ENCODE data around the gene PES1.

Gene PES1

DNA sequence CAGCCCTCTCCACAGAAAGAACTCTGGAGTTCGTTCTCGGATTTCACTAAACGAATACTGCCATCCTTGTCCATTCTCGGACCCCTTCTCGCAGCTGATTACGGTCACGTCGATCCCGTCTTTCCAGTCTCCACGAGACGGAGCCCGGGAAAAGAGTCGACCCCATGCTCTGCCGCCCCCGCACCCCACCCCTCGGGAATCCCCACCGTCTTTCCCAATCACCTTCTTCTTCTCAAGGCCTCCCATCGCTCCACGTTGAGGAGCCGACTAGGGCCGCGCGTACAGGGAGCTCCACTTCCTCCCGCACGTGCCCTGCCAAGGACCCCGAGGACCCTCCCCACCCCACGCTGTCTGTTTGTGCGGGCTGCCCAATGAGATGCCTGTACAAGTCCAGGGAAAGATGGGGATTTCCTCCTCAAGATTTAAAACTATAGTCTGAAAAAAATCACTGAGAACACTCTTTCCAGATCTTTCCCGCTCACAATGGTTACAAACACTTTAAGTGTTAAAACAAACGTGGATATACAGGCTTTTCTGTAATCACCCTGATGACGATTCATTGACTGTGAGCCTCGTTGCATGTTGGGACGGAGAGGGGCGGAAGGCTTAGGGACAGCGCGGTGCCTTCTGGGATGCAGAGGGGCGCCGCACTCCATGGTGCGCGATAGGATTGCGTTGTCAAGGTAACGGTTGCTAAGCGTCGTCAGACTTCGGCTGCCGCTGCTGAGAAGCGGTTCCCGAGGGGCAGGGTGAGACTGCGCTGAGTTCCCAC lies at the start of gene PES1:
TSS of gene PES1 (minus strand) at position 323 of the 772 bp plus-strand sequence. CDS start at position 246, 77 bp downstream.
- H3K4me3 ChIP-seq (ENCODE audit: control insufficient read depth, low read depth, low read length): peak within 1 kb of the TSS; percentile 99
- TF ChIP-seq, protein P1, sequence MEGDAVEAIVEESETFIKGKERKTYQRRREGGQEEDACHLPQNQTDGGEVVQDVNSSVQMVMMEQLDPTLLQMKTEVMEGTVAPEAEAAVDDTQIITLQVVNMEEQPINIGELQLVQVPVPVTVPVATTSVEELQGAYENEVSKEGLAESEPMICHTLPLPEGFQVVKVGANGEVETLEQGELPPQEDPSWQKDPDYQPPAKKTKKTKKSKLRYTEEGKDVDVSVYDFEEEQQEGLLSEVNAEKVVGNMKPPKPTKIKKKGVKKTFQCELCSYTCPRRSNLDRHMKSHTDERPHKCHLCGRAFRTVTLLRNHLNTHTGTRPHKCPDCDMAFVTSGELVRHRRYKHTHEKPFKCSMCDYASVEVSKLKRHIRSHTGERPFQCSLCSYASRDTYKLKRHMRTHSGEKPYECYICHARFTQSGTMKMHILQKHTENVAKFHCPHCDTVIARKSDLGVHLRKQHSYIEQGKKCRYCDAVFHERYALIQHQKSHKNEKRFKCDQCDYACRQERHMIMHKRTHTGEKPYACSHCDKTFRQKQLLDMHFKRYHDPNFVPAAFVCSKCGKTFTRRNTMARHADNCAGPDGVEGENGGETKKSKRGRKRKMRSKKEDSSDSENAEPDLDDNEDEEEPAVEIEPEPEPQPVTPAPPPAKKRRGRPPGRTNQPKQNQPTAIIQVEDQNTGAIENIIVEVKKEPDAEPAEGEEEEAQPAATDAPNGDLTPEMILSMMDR (conservative IDR thresholded peaks at IDR 0.05; ENCODE audit: control insufficient read depth, insufficient read depth, low read depth, low read length): no peak
- peak; percentile 99 for DNase-seq (ENCODE audit: low read depth)

DNA sequence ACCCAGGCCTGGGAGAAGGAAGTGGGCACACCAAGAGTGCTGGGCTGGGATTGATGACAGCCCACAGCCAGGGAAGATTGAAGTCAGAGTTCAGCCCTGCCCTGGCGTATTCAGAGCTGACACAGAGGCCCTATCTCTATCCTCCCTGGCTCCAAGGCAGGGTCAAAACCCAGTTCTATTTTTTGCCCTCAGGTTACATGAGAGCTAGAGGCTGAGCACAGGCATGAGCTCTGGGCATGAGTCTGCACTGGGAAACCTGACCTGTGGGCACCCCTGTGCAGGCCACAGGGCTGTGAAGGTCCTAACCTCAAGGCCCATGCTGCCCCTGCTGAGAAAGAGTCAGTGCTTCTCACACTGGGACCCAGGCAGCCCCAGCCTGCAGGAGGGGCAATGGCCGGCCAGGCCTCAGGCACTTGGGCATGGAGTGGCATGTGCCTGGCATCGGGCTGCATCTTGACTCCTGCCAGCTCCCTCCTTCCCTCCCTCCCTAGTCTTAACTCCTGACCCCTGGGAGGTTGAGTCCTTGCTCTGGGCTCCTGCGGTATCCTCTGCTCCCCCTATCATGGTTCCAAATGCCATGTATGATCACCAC lies 49.2 kb upstream of the PES1 start:
- DNase-seq (ENCODE audit: low read depth): no peak
- no peak overlapping the region for H3K4me3 ChIP-seq (ENCODE audit: control insufficient read depth, low read depth, low read length)
- TF ChIP-seq, protein P1 (conservative IDR thresholded peaks at IDR 0.05; ENCODE audit: control insufficient read depth, insufficient read depth, low read depth, low read length): no peak

DNA sequence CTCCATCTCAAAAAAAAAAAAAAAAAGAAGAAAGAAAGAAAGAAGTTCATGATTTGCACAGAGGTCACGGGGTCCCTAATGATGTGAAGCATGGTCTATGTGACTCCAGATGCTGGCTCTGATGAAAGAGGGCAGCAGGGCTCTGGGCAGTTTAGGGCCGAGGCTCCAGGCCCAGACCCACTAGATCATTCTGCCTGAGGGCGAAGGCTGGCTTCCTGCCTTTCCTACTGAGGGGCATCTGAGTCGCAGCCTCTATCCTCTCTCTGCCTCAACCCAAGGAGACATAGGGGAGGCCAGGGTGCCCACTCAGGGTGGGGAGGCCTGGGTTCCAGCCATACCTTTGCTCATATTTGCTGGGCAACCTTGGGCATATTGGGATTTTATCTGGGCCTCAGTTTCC lies 48.7 kb upstream of the PES1 start:
- no peak overlapping the region for H3K4me3 ChIP-seq (ENCODE audit: control insufficient read depth, low read depth, low read length)
- DNase-seq (ENCODE audit: low read depth): no peak
- TF ChIP-seq, protein P1 (conservative IDR thresholded peaks at IDR 0.05; ENCODE audit: control insufficient read depth, insufficient read depth, low read depth, low read length): no peak

DNA sequence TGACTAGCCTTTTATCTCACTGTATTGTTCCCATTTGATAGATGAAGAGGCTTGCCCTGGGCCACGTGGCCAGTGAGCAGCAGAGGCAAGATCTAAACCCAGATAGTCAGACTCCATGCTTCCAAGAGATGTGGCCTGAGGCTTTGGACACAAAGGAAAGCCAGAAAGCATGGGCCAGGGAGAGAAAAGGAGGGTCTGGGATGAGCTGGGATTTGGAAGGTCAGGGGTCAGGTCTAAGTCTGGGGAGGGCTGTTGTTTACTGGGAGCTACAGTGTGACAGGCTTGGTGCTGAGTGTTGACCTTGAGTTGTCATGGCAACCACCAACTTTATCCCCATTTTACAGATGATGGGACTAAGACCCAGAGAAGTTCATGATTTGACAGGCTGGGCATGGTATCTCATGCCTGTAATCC lies 46.0 kb upstream of the PES1 start:
- TF ChIP-seq, protein P1 (conservative IDR thresholded peaks at IDR 0.05; ENCODE audit: control insufficient read depth, insufficient read depth, low read depth, low read length): no peak
- H3K4me3 ChIP-seq (ENCODE audit: control insufficient read depth, low read depth, low read length): peak overlapping the region; percentile 74
- peak; percentile 10 for DNase-seq (ENCODE audit: low read depth)

DNA sequence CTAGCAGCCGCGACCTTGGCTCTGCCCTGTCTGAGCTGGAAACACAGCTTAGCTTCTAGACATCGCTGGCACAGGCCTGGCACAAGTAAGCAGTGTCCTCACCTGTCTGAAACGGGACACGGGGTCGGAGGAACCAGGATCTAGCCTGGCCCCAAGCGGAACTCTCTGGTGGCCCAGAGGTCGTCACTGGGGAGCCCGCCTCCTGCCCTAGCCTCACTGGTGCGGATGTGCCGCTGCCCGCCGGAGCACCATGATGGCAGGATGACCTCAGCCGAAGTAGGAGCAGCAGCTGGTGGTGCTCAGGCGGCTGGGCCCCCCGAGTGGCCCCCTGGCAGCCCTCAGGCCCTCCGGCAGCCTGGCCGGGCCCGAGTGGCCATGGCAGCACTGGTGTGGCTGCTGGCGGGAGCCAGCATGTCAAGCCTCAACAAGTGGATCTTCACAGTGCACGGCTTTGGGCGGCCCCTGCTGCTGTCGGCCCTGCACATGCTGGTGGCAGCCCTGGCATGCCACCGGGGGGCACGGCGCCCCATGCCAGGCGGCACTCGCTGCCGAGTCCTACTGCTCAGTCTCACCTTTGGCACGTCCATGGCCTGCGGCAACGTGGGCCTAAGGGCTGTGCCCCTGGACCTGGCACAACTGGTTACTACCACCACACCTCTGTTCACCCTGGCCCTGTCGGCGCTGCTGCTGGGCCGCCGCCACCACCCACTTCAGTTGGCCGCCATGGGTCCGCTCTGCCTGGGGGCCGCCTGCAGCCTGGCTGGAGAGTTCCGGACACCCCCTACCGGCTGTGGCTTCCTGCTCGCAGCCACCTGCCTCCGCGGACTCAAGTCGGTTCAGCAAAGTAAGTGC lies 44.7 kb upstream of the PES1 start:
- TF ChIP-seq, protein P1 (conservative IDR thresholded peaks at IDR 0.05; ENCODE audit: control insufficient read depth, insufficient read depth, low read depth, low read length): no peak
- DNase-seq (ENCODE audit: low read depth): peak; percentile 11
- H3K4me3 ChIP-seq (ENCODE audit: control insufficient read depth, low read depth, low read length): peak overlapping the region; percentile 74
